Activated B cell treated with CpG ODN at 0.5 μM for 24 hours (primary cell): Measurements from ENCODE around the gene TTLL3. TPM values are rescaled to one million over a fixed set of nuclear protein-coding genes. Genes with fewer than 3 reads are reported as not detected.

Experiments used
- ATAC-seq: fragments of 200-7000 bp; cut with Tn5 transposase; one replicate; pipeline ENCODE4 v1.10.0; 2021; ENCODE audit warnings: low read depth, mild to moderate bottlenecking, moderate library complexity
- CTCF ChIA-PET: fragments of 350-600 bp; sonication (Branson Sonifier 250); formaldehyde crosslinking; loops from one replicate; lab custom pipeline; 2021; ENCODE audit warnings: antibody characterized with exemption; lab: Charles Lee
- POLR2A ChIA-PET: fragments of 350-600 bp; sonication (Branson Sonifier 250); formaldehyde crosslinking; loops from one replicate; lab custom pipeline; 2021; ENCODE audit warnings: antibody characterized with exemption; lab: Charles Lee
- DNase-seq: peaks from one replicate; pipeline ENCODE4 v3.0.0; 2022
- H3K27ac Mint-ChIP-seq: one replicate; pipeline ENCODE4 v1.8.0; 2020; ENCODE audit warnings: mixed read lengths
- H3K27me3 Mint-ChIP-seq: one replicate; pipeline ENCODE4 v1.8.0; 2021; ENCODE audit warnings: mixed read lengths
- H3K36me3 Mint-ChIP-seq: one replicate; pipeline ENCODE4 v1.8.0; 2021; ENCODE audit warnings: low read depth, mixed read lengths
- H3K4me1 Mint-ChIP-seq: one replicate; pipeline ENCODE4 v1.8.0; 2021; ENCODE audit warnings: mixed read lengths
- H3K4me3 Mint-ChIP-seq: one replicate; pipeline ENCODE4 v1.8.0; 2020; ENCODE audit warnings: mild to moderate bottlenecking, mixed read lengths
- H3K9me3 Mint-ChIP-seq: one replicate; pipeline ENCODE4 v1.8.0; 2020; ENCODE audit warnings: mixed read lengths
- intact Hi-C: fragments of 100-400 bp; cut with micrococcal nuclease; formaldehyde crosslinking; loops from one replicate; pipeline ENCODE4 v1.15.1; 2024
- total RNA-seq: library from RNA; stranded (reverse); gene quantifications from 2 replicates; pipeline ENCODE4 v1.2.3, GENCODE V29; 2022
- TF ChIP-seq, protein P1 (sequence below): fragments of 200-600 bp; IDR thresholded peaks from one replicate; pipeline ENCODE4 v1.8.0; 2022; ENCODE audit warnings: antibody characterized with exemption, mild to moderate bottlenecking

Gene TTLL3
- total RNA-seq, 1 donor from 2014 or later, result 61.9 TPM

DNA sequence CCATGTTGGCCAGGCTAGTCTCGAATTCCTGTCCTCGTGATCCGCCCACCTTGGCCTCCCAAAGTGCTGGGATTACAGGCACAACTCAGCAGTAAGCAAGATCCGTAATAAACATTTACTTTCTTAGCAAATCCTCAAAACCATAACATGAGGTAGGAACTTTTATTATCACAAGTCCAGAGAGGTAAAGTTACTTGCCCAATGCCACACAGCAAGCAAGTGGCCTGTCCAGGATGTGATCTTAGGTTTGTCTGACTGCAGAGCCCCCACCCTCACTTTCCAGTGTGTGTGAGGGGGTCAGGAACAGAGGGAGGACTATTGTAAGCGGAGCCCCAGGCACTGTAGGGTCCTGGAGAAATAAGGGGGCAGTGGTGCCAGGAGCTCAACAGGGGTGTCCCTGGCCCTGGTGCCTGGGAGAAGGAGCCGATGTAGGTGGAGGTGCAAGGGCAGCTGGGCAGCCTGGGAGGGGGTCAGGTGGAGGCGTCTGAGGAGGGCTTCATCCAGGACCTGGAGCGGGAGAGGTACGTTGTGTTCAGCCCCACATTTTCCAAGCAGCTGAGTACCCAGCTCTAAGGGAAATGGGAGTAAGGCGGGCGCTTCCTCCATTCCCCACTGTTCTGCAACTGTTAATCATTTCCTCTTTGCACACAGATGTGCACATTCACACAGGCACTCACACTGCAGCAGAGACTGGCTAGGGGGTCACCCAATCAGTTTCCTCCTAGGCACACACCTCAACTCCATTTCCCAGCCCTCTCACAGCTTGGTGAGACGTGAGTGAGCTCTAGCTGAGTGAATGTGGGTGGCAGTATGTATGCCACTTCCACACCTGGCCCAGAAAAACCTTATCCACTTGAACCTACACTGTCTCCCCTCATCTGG is 27.9 kb downstream of the TTLL3 start:
- DNase-seq (no peak), ATAC-seq (no peak)
- ChIA-PET CTCF (no interaction called here), POLR2A (interaction anchor here (0.6 kb wide), 2 partner anchors 23 to 43 kb away, joined by 3 to 4 read pairs; no protein-coding TSS in a partner anchor)
- Mint-ChIP-seq H3K27ac (no peak overlapping the region), H3K4me3 (no peak overlapping the region), H3K36me3 (peaks cover 71% of the 10 kb centered on the region), H3K9me3 (no peaks in the 10 kb centered on the region), H3K27me3 (no peaks in the 10 kb centered on the region), H3K4me1 (peaks cover 10% of the 10 kb centered on the region)
- TF ChIP-seq, protein P1, sequence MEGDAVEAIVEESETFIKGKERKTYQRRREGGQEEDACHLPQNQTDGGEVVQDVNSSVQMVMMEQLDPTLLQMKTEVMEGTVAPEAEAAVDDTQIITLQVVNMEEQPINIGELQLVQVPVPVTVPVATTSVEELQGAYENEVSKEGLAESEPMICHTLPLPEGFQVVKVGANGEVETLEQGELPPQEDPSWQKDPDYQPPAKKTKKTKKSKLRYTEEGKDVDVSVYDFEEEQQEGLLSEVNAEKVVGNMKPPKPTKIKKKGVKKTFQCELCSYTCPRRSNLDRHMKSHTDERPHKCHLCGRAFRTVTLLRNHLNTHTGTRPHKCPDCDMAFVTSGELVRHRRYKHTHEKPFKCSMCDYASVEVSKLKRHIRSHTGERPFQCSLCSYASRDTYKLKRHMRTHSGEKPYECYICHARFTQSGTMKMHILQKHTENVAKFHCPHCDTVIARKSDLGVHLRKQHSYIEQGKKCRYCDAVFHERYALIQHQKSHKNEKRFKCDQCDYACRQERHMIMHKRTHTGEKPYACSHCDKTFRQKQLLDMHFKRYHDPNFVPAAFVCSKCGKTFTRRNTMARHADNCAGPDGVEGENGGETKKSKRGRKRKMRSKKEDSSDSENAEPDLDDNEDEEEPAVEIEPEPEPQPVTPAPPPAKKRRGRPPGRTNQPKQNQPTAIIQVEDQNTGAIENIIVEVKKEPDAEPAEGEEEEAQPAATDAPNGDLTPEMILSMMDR, result no peak
- intact Hi-C loops, result no loop called here

DNA sequence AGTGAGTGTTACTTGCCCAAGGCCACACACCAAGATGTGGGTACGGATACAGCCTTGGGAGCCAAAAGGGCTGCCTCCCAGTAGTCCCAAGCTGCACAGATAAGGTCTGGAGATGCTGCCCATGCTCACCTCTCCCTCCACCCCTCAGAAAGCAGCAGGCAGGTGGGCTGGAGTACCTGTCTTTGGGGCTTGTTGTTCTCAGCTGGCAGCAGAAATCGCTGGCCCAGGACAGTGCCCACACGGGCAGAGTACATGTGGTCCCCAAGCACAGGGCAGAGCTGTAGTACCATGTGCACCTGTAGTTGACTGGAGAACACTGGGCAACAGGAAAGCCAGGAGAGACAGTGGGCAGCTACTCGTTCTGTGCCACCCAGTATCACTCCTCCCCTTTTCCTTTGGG is 28.8 kb downstream of the TTLL3 start:
- Mint-ChIP-seq H3K36me3 (peaks cover 70% of the 10 kb centered on the region), H3K4me3 (no peak overlapping the region), H3K27me3 (no peaks in the 10 kb centered on the region), H3K4me1 (peaks cover 13% of the 10 kb centered on the region), H3K27ac (no peak overlapping the region), H3K9me3 (no peaks in the 10 kb centered on the region)
- ChIA-PET CTCF (no interaction called here), POLR2A (no interaction called here)
- no peak for ATAC-seq
- TF ChIP-seq, protein P1, result no peak
- DNase-seq, result no peak
- intact Hi-C loops, result no loop called here

DNA sequence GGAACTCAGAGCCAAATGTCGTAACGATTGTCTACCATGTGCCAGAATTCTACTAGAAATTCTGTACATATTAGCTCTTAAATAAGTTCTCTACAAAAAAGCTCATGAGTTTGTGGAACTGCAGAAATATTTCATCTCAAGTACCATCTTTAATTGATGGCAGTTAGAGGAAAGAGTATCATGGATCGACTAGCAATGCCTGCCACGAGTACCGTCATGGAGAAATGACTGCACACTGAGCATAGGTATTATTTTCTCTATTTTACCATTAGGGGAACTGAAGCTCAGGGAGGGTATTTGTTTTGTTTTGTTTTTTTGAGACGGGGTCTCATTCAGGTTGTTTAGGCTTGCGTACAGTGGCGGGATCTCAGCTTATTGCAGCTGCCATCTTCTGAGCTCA is 31.0 kb downstream of the TTLL3 start:
- Mint-ChIP-seq H3K27ac (no peak overlapping the region), H3K4me1 (peaks cover 20% of the 10 kb centered on the region), H3K9me3 (no peaks in the 10 kb centered on the region), H3K36me3 (peaks cover 52% of the 10 kb centered on the region), H3K4me3 (no peak overlapping the region), H3K27me3 (no peaks in the 10 kb centered on the region)
- ChIA-PET CTCF (no interaction called here), POLR2A (interaction anchor here (0.6 to 1.5 kb wide), 3 partner anchors 12 to 175 kb away, joined by 3 read pairs; partner anchors contain the start of gene BRPF1)
- ATAC-seq, result no peak
- intact Hi-C loops, result loop anchor here (5.0 kb wide), 2 partner anchors 91 to 106 kb away; partner anchors contain the start of gene CRELD1
- DNase-seq, result no peak
- TF ChIP-seq, protein P1, result no peak

DNA sequence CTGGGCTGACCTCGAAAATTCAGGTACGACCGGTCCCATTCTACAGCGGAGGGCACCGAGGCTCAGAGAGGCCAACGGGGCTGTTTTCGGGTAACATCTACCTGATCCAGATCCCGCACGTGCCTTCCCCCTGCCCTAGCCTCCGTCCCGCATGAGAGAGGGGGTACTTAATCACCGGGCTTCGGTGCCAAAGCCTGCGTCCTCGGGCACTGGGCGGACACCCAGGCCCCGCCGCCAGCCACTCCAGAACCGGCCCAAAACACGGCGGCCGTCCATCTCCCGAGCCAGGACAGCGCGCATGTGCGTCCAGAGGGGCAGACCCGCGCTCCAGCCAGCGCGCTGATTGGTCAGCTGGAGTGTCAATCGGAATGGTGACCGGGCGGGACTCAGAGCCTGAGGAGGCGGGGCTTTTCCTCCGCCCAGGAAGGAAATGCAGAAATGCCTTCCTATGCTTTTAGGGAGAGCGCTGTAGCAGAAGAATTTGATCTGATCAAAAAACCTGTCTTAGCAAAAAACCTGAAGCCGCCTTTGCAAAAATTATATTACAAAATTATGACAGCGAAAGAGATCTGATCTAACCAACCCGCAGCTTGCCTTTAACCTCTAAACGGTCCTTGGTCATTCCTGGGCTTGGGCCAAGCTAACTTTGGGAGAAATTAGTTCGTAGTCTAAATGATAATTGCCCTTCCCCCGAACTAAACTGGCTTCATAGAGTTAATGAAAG is 33.8 kb downstream of the TTLL3 start, which contains the start of gene RPUSD3:
RPUSD3 (minus strand) TSS at position 294 of the 724 bp plus-strand sequence; CDS start at position 276, 18 bp downstream.
- CTCF ChIA-PET, result interaction anchor here (0.7 kb wide), 1 partner anchor 348 kb away, joined by 3 read pairs; no protein-coding TSS in a partner anchor
- DNase-seq, result peak; percentile 95
- POLR2A ChIA-PET, result interaction anchor here (0.6 to 1.7 kb wide), 12 partner anchors 18 to 479 kb away, joined by 3 to 11 read pairs (median 5); partner anchors contain the start of genes ARPC4, CRELD1, GHRL and JAGN1
- Mint-ChIP-seq H3K4me1 (peaks cover 20% of the 10 kb centered on the region), H3K9me3 (no peaks in the 10 kb centered on the region), H3K27ac (peak within 1 kb of the TSS; percentile 86), H3K27me3 (no peaks in the 10 kb centered on the region), H3K36me3 (peaks cover 39% of the 10 kb centered on the region), H3K4me3 (peak within 1 kb of the TSS; percentile 98)
- intact Hi-C loops, result loop anchor here (1.0 to 5.0 kb wide), 9 partner anchors 35 to 477 kb away; partner anchors contain the start of genes BRPF1, CRELD1, EMC3 and JAGN1
- TF ChIP-seq, protein P1, result no peak
- peak; percentile 100 for ATAC-seq
